ENCODE measurements around the gene DCAF16. TPM values are rescaled to one million over a fixed set of nuclear protein-coding genes. Genes with fewer than 3 reads are reported as not detected.
A peak's percentile ranks its signal among the peaks of the same experiment; 100 is the strongest.
"Not testable (repeated sequence)": the region's sequence is repeated elsewhere in the genome, so short reads cannot be mapped to it uniquely, and the experiment has no call there.

Gene DCAF16
- 10 to 100 TPM; 23.1 to 24.1 TPM for total RNA-seq
- polyA plus RNA-seq (ENCODE audit: insufficient read length in 6 of 6): 10 to 100 TPM; 60.7 to 74.1 (median 64.4) TPM
- long read RNA-seq, donor 1, full-length matches to known transcripts: 19 of 30 reads
- long read RNA-seq, donor 1, partial matches to known transcripts: 0 of 30 reads
- long read RNA-seq, donor 1, other reads (novel, unspliced or antisense): 11 of 30 reads
- long read RNA-seq, donor 2, full-length matches to known transcripts: 7 of 17 reads
- long read RNA-seq, donor 2, partial matches to known transcripts: 10 of 17 reads
- long read RNA-seq, donor 2, other reads (novel, unspliced or antisense): 0 of 17 reads
- long read RNA-seq, donor 3, full-length matches to known transcripts: 3 of 3 reads
- long read RNA-seq, donor 3, partial matches to known transcripts: 0 of 3 reads
- long read RNA-seq, donor 3, other reads (novel, unspliced or antisense): 0 of 3 reads
- long read RNA-seq, donor 4, partial matches to known transcripts: 0 of 4 reads
- long read RNA-seq, donor 4, other reads (novel, unspliced or antisense): 2 of 4 reads
- long read RNA-seq, donor 5, full-length matches to known transcripts: 15 of 21 reads
- long read RNA-seq, donor 5, partial matches to known transcripts: 0 of 21 reads
- long read RNA-seq, donor 5, other reads (novel, unspliced or antisense): 6 of 21 reads
- long read RNA-seq, donor 6, full-length matches to known transcripts: 4 of 4 reads
- long read RNA-seq, donor 6, partial matches to known transcripts: 0 of 4 reads
- long read RNA-seq, donor 6, other reads (novel, unspliced or antisense): 0 of 4 reads
- long read RNA-seq, donor 7, partial matches to known transcripts: 0 of 1 reads
- long read RNA-seq, donor 7, other reads (novel, unspliced or antisense): 0 of 1 reads
- long read RNA-seq, donor 8, full-length matches to known transcripts: 6 of 16 reads
- long read RNA-seq, donor 8, partial matches to known transcripts: 0 of 16 reads
- long read RNA-seq, donor 8, other reads (novel, unspliced or antisense): 10 of 16 reads
- long read RNA-seq, donor 9: 0 reads
- long read RNA-seq, donor 10: 0 reads
- long read RNA-seq, donor 11, full-length matches to known transcripts: 6 of 17 reads
- long read RNA-seq, donor 11, partial matches to known transcripts: 11 of 17 reads
- long read RNA-seq, donor 11, other reads (novel, unspliced or antisense): 0 of 17 reads
- long read RNA-seq, donor 12, full-length matches to known transcripts: 6 of 11 reads
- long read RNA-seq, donor 12, partial matches to known transcripts: 0 of 11 reads
- long read RNA-seq, donor 12, other reads (novel, unspliced or antisense): 5 of 11 reads

DNA sequence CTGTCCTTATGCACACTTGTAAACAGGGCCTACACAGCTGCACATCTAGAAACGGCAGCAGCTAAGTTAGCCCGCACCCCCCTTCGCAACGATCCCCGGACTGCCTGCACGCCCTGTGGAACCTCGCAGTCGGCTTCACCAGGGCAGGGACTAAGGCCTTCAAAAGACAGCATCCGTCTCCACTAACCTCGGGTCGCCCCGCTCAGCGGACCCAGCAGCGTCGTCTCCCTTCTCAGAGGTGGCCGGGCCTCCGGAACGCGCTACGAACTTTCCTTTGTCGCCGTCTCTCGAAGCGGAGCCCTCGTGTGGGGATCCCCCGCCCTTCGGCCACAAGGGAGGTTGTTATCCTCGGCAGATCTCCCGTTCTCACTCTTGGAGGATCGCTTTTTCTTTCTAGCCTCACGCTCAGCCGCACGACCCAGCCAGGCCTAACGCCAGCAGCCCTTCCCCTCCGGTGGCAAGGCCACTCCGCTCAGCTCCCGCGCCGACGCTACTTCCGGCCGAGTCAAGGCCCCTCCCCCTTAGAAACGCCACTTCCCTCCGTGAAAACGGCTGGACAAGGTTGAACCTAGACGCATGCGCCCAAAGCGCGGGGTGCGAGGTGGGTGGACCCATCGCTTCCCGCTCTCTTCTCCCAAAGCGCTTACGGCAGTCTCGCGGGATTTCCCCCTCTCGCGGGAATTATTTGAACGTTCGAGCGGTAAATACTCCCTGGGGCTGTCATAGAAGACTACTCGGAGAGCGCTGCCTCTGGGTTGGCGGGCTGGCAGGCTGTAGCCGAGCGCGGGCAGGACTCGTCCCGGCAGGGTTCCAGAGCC lies at the start of gene DCAF16, which contains the start of gene NCAPG:
DCAF16 (minus strand) TSS at position 498 of the 818 bp plus-strand sequence. CDS start 6,616 bp downstream, outside the sequence.
NCAPG (plus strand) TSS at position 720 of the 818 bp plus-strand sequence. CDS start 99 bp downstream, outside the sequence.
- Histone ChIP-seq H3K4me3 (peak within 1 kb of the TSS; percentile 77 to 86), H3K4me1 (peaks cover 18 to 57% of the 10 kb centered on the region in 2 donors), H3K27ac (peak within 1 kb of the TSS; percentile 91 to 97), H3K36me3 (no peaks in the 10 kb centered on the region), H3K9me3 (no peaks in the 10 kb centered on the region), H3K27me3 (no peaks in the 10 kb centered on the region)
- TF ChIP-seq, protein P1, sequence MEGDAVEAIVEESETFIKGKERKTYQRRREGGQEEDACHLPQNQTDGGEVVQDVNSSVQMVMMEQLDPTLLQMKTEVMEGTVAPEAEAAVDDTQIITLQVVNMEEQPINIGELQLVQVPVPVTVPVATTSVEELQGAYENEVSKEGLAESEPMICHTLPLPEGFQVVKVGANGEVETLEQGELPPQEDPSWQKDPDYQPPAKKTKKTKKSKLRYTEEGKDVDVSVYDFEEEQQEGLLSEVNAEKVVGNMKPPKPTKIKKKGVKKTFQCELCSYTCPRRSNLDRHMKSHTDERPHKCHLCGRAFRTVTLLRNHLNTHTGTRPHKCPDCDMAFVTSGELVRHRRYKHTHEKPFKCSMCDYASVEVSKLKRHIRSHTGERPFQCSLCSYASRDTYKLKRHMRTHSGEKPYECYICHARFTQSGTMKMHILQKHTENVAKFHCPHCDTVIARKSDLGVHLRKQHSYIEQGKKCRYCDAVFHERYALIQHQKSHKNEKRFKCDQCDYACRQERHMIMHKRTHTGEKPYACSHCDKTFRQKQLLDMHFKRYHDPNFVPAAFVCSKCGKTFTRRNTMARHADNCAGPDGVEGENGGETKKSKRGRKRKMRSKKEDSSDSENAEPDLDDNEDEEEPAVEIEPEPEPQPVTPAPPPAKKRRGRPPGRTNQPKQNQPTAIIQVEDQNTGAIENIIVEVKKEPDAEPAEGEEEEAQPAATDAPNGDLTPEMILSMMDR (IDR thresholded peaks at IDR 0.05): no peak
- DNase-seq: peak; percentile 99 to 100 (median 100)
- intact Hi-C loops (cut with DNase I): no loop called here
- peak; percentile 98 for ATAC-seq

DNA sequence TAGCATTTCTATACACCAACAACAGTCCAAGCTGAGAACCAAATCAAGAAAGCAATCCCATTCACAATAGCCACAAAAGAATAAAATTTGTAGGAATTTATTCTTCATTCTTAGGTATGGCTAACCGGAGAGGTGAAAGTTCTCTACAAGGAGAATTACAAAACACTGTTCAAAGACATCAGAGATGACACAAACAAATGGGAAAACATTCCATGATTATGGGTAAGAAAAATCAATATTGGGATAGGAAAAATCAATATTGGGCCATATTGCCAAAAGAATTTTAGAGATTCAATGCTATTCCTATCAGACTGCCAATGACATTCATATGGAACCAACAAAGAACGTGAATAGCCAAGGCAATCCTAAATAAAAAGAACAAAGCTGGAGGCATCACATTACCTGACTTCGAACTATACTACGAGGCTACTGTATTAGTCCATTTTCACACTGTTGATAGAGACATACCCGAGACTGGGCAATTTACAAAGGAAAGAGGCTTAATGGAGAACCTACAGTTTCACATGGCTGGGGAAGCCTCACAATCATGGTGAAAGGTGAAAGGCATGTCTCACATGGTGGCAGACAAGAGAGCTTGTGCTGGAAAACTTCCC lies 49.3 kb upstream of the DCAF16 start:
- intact Hi-C loops (cut with DNase I): no loop called here
- ATAC-seq (no peak), DNase-seq (no peak)
- Histone ChIP-seq H3K9me3 (peaks cover 0 to 16% of the 10 kb centered on the region in 2 donors), H3K4me1 (no peaks in the 10 kb centered on the region), H3K27ac (no peak overlapping the region), H3K36me3 (no peaks in the 10 kb centered on the region), H3K27me3 (no peaks in the 10 kb centered on the region), H3K4me3 (no peak overlapping the region)
- TF ChIP-seq, protein P1 (IDR thresholded peaks at IDR 0.05): no peak

DNA sequence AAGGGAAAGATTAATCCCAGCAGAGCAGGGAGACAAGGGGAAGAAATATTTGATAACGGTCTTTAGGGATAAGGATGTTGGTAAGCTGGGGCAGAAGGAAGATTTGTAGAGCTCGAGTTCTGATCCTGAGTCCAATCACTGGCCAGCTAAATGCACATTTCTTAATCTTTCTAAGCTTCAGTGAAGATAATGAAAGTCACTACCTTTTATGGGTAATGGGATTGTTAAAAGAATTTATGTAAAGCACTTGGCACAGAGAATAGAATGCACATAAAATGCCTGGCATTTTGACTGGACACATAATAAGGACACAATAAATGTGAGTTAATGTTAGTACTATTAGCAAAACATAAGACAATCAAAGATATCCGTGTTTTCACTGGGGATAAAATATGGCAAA lies 43.5 kb upstream of the DCAF16 start:
- Histone ChIP-seq H3K36me3 (no peaks in the 10 kb centered on the region), H3K27ac (no peak overlapping the region), H3K9me3 (no peaks in the 10 kb centered on the region), H3K27me3 (no peaks in the 10 kb centered on the region), H3K4me1 (no peaks in the 10 kb centered on the region), H3K4me3 (no peak overlapping the region)
- TF ChIP-seq, protein P1 (IDR thresholded peaks at IDR 0.05): no peak
- intact Hi-C loops (cut with DNase I): no loop called here
- ATAC-seq (no peak), DNase-seq (no peak)

DNA sequence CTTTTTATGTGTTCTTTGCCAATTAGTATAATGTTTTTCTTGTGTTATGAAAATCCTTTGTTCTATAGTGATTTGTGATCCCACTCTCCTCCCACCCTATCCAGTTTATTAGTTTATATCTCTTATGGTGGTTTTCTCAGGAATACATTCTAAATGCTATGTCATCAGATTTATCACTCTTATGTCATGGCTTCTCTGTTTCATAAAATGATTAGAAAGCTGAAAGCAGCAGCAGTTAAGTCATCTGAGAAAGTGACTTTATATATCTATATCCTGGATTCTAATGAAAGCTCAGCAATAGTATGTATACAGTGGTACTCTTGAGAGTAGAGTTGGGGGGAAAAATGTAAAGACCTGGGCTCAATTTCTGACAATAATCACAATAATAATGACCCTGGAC lies 41.4 kb upstream of the DCAF16 start:
- ATAC-seq: no peak
- H3K4me1 ChIP-seq: no peaks in the 10 kb centered on the region

DNA sequence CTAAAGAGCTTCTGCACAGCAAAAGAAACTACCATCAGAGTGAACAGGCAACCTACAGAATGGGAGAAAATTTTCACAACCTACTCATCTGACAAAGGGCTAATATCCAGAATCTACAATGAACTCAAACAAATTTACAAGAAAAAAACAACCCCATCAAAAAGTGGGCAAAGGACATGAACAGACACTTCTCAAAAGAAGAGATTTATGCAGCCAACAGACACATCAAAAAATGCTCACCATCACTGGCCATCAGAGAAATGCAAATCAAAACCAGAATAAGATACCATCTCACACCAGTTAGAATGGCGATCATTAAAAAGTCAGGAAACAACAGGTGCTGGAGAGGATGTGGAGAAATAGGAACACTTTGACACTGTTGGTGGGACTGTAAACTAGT lies 39.7 kb upstream of the DCAF16 start:
- H3K9me3 ChIP-seq; H3K36me3 ChIP-seq; intact Hi-C loops (cut with DNase I); H3K4me1 ChIP-seq; ATAC-seq; DNase-seq; H3K4me3 ChIP-seq; H3K27me3 ChIP-seq; H3K27ac ChIP-seq: not testable (repeated sequence)

More for the DNA sequence above, 41.4 kb upstream of the DCAF16 start:
- no peaks in the 10 kb centered on the region for H3K9me3 ChIP-seq
- H3K27me3 ChIP-seq: no peaks in the 10 kb centered on the region
- no peak overlapping the region for H3K27ac ChIP-seq
- DNase-seq: no peak
- TF ChIP-seq, protein P1 (IDR thresholded peaks at IDR 0.05): no peak
- intact Hi-C loops (cut with DNase I): no loop called here
- no peak overlapping the region for H3K4me3 ChIP-seq
- H3K36me3 ChIP-seq: peaks cover 0 to under 1% of the 10 kb centered on the region in 2 donors
